Adipose tissue (tissue), 3 donors: ENCODE data around the gene ALDH16A1. TPM values are rescaled to one million over a fixed set of nuclear protein-coding genes. Genes with fewer than 3 reads are reported as not detected.

ENCODE experiments used
- H3K27ac ChIP-seq: one replicate; pipeline ENCODE4 v1.5.1; 2013; ENCODE audit warnings: low read depth, low read length
- WGBS, 3 donors: extraction: QIAGEN DNeasy Blood & Tissue Kit; methylation state at CpG; one replicate each; pipeline ENCODE4 v1.1.7; 2013; 5-methylcytosine and 5-hydroxymethylcytosine counted together
- polyA plus RNA-seq, 3 donors: library from polyadenylated mRNA; stranded (reverse); fragments of 200-250 nt; gene quantifications; one replicate each; pipeline ENCODE4 v1.2.3, GENCODE V29; 2013
- donor health status: healthy with polysubstance abuse.
- donor health status: Bipolar disorder and iron deficiency.
- donor health status: healthy.

ALDH16A1 gene
- polyA plus RNA-seq, 3 donors = 24.1 to 31.4 (median 29.5) TPM

DNA sequence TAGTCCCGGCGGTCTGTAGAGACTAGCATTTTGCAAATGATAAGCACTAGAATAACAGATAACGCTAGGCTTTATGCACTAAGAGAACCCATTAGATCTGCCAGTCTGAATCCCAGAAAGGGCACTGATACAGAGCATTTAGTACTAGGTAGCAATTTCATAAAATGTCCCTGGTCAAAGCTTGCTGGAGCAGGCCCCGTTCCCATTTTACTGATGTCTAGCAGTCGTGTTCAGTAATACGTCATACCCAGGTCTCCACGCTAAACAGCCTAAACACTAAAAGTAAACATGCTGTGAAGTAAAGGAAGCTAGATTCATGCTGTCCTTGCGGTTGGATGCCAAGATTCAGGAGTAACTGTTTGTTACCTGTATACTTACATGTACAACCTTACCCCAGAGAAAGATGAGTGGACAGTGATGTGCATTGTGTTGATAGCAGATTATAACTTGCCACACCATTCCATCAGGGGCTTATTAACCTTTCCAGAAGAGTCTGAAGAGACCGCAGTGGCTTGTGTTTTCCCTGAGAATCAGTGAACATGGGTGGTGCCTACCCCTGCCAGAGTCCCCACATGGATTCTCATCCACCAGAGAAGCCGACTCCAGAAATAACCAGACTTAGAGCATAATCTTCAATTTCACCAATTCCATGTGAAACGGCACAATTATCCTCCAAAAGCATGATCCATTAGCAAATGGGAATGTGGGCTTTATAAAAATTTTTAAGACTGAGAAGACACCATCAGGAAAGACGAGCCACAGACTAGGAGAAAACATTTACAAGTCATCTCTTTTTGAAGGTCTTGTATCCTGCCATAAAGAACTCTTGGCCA lies 39.8 kb downstream of the ALDH16A1 start:
- H3K27ac ChIP-seq = no peak overlapping the region
- 55 to 81% (median 74%) methylated on average over 12 of the region's 12 CpGs for WGBS, 3 donors

DNA sequence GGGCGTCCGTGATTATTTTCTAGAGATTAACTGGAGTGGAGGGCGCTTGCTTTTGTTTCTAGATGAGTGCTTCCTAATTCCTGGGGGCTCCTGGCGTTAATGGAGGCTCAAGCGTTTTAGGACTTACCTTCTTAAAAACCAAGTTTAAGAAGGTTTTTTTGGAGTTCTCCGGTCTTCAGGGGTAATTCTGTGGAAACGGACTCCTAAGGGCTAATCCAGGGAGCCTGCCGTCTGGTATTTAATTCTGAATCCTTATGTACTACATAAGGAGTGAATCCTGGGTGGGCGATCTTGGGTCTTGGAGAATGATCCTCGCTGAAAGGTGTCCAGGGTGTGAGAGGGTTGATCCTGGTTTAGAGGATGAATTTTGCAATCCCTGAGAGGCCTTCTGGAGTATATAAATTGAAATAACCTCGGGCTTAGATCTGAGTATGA lies 43.6 kb downstream of the ALDH16A1 start:
- WGBS, 3 donors = 0% methylated on average over 11 of the region's 11 CpGs
- H3K27ac ChIP-seq = peak overlapping the region; percentile 36

GRCh38 chr19:49497047-49497788 lies 44.2 kb downstream of the ALDH16A1 start:
- no peak overlapping the region for H3K27ac ChIP-seq
- WGBS, 3 donors = 15 to 17% (median 17%) methylated on average over 22 of the region's 22 CpGs

GRCh38 chr19:49497789-49498103 lies 44.7 kb downstream of the ALDH16A1 start:
- WGBS, 3 donors = 83 to 88% (median 86%) methylated on average over 12 of the region's 12 CpGs
- no peak overlapping the region for H3K27ac ChIP-seq

DNA sequence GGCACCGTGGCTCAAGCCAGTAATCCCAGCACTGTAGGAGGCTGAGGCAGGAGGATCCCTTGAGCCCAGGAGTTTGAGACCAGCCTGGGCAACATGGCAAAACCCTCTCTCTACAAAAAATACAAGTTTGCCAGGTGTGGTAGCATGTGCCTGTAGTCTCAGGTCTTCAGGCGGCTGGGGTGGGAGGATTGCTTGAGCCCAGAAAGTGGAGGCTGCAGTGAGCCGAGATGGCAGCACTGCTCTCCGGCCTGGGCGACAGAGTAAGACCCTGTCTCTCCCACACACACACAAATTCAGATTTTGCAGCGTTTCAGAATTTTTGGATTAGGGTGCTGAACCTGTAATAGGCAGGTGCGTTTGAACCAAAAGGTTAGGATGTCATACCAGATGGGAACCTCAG lies 45.5 kb downstream of the ALDH16A1 start:
- H3K27ac ChIP-seq = no peak overlapping the region
- 74 to 81% (median 81%) methylated on average over 7 of the region's 7 CpGs for WGBS, 3 donors

GRCh38 chr19:49499030-49499670 lies 46.1 kb downstream of the ALDH16A1 start:
- no peak overlapping the region for H3K27ac ChIP-seq
- 47 to 71% (median 63%) methylated on average over 19 of the region's 19 CpGs for WGBS, 3 donors

DNA sequence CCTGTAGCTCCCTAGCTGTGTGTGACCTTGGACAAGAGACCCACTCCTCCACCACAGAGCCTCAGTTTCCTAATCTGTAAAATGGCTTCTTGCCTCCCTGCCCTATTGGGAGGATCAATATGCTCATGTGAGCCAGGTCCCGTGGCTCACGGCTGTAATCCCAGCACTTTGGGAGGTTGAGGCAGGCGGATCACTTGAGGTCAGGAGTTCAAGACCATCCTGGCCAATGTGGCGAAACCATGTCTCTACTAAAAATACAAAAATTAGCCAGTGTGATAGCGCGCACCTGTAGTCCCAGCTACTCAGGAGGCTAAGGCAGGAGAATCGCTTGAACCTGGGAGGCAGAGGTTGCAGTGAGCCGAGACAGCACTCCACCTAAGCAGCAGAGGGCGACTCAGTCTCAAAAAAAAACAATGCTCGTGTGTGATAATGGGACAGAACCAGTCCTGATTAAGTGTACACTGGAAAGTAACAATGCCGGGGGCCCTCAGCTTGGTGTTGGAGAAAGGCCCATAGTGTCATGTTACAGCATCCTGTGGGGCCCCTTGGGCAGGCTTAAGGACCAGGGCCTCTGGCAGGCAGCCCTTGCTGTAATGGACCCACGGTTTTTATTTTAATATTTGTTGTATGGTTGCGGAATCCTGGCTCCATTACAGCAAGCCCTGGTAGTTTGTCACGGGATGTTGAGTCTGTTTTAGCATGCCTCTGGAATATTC lies 50.0 kb downstream of the ALDH16A1 start:
- 42 to 45% (median 42%) methylated on average over 14 of the region's 14 CpGs for WGBS, 3 donors
- no peak overlapping the region for H3K27ac ChIP-seq

GRCh38 chr19:49503582-49503962 lies 50.5 kb downstream of the ALDH16A1 start:
- WGBS, 3 donors = 67 to 84% (median 74%) methylated on average over 9 of the region's 9 CpGs
- no peak overlapping the region for H3K27ac ChIP-seq

DNA sequence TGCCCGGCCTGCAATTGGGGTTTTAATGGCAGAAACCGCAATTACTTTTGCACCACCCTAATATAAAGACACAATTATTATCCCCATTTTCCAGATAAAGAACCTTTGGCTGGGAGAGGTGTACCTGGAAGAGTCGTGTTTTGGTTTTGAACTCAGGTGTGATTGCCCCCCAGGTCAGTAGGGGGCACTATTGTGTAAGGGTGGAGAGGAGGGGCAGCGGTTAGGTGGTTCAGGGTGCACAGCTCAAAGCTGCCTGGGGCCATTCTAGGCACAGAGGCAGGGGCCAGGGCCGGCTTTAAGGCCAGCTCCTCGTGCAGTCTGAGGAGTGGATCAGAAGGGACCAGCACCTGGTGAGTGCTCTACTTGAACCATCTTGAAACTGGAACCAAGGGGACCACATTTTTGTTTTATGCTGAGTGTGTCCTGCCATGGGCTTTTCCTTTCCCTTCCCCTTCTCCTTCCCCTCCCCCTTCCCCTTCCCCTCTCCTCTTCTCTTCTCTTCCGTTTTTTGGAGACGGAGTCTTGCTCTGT lies 53.6 kb downstream of the ALDH16A1 start:
- no peak overlapping the region for H3K27ac ChIP-seq
- 23 to 30% (median 27%) methylated on average over 8 of the region's 8 CpGs for WGBS, 3 donors

- 80 to 85% (median 84%) methylated on average over 12 of the region's 12 CpGs for WGBS, 3 donors
Observed at GRCh38 chr19:49507803-49508494, 54.9 kb downstream of the ALDH16A1 start.

GRCh38 chr19:49512970-49513745 lies 60.1 kb downstream of the ALDH16A1 start:
- 1 to 2% (median 1%) methylated on average over 37 to 50 of the region's 50 CpGs for whole genome bisulfite sequencing, 3 donors

More at GRCh38 chr19:49507803-49508494, 54.9 kb downstream of the ALDH16A1 start:
- H3K27ac ChIP-seq = no peak overlapping the region

GRCh38 chr19:49513746-49514118 lies 60.7 kb downstream of the ALDH16A1 start:
- H3K27ac ChIP-seq = no peak overlapping the region
- 19 to 45% (median 42%) methylated on average over 12 of the region's 12 CpGs for WGBS, 3 donors

More at GRCh38 chr19:49512970-49513745, 60.1 kb downstream of the ALDH16A1 start:
- no peak overlapping the region for H3K27ac ChIP-seq

- H3K27ac ChIP-seq = no peak overlapping the region
Observed at GRCh38 chr19:49514151-49514550, 61.1 kb downstream of the ALDH16A1 start.

GRCh38 chr19:49515767-49516166 lies 62.7 kb downstream of the ALDH16A1 start:
- H3K27ac ChIP-seq = no peak overlapping the region
- 16 to 50% (median 27%) methylated on average over 4 of the region's 4 CpGs for WGBS, 3 donors

More at GRCh38 chr19:49514151-49514550, 61.1 kb downstream of the ALDH16A1 start:
- 36 to 87% (median 83%) methylated on average over 21 of the region's 21 CpGs for WGBS, 3 donors

DNA sequence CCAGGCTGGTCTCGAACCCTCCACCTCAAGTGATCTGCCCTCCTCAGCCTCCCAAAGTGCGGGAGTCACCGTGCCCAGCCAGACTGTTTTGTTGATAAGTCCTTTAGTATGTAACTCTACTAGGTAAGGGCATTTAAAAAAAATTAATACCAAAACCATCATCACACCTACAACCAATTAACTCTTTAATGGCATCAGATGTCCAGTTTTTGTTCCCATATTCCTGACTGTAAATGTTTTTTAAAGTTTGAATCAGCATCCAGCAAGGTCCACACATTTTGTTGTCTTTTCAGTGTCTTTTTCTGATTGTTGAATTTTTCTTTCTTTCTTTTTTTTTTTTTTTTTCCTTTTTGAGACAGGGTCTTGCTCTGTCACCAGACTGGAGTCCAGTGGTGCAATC lies 65.0 kb downstream of the ALDH16A1 start:
- H3K27ac ChIP-seq = no peak overlapping the region
- 93 to 98% (median 98%) methylated on average over 3 of the region's 3 CpGs for WGBS, 3 donors
